NCI-H510A treated with DMSO at 0.1 percent for 48 hours (cell line): ENCODE results near the gene PRKAG2.
"Not testable (repeated sequence)": the region's sequence is repeated elsewhere in the genome, so short reads cannot be mapped to it uniquely, and the experiment has no call there.

Source experiments
- DNase-seq: peaks from one replicate; lab custom pipeline; 2025; lab: John Stamatoyannopoulos, UW

PRKAG2 gene

DNA sequence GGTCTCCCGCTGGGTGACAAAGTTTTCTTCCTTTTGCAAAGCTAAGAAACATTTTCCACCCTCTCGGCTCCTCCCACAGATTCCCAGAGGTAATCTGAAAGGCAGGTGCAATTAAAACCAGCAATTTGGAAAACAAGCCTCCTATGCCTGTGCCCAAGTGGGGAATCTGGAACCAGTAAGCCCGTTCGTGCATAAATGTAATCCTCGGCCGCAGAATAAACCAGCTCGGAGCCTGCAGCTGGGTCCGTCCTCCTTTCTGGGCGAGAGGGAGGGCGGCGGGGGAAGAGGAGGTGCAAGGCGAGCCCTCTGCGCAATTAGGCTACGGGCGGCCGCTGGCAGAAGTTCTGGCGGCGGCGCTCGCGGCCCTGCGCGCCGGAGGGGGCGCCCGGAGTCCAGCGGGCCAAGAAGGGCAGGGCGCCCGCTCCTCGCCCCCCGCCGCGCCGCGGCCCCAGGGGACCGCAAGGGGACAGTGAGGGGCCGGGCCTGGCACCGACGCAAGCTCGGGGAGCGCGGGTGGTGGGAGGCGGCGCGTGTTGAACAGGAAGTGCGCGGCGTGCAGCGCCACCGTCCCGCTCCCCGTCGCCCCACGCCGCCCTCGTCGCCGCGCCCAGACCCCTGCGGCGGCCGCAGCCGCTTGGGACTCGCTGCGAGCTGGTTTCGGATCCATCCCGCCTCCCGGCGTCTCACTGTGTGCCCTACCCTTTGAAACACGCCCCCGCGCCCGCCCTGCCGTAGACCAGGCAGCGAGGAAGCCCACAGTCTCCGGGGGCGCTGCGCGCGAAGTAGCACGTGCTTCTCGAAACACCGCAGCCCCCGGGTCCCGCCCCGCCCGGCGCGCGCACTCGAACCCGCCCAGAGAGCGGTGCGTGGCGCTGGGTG lies at the start of gene PRKAG2:
Gene PRKAG2 (minus strand): TSS at position 217 of the 879 bp plus-strand sequence. CDS start 495 bp downstream, outside the sequence.
- DNase-seq = peak; percentile 40

DNA sequence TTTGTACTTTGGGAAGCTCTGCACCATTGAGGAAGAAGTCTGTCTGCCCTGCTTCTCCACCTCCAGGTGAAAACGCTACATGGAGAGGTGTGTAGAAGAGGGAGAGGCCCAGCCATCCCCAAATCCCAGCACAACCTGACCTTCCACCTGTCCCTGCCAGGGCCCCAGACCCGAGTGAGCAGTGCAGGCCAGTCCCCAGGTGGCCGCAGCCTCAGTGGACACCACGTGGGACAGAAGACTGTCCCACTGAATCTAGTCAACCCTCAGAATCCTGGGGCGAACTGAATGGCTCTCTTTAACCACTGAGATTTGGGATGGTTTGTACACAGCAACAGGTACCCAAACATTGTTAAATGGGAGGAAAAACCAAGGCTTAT lies 49.4 kb upstream of the PRKAG2 start:
- no peak for DNase-seq

DNA sequence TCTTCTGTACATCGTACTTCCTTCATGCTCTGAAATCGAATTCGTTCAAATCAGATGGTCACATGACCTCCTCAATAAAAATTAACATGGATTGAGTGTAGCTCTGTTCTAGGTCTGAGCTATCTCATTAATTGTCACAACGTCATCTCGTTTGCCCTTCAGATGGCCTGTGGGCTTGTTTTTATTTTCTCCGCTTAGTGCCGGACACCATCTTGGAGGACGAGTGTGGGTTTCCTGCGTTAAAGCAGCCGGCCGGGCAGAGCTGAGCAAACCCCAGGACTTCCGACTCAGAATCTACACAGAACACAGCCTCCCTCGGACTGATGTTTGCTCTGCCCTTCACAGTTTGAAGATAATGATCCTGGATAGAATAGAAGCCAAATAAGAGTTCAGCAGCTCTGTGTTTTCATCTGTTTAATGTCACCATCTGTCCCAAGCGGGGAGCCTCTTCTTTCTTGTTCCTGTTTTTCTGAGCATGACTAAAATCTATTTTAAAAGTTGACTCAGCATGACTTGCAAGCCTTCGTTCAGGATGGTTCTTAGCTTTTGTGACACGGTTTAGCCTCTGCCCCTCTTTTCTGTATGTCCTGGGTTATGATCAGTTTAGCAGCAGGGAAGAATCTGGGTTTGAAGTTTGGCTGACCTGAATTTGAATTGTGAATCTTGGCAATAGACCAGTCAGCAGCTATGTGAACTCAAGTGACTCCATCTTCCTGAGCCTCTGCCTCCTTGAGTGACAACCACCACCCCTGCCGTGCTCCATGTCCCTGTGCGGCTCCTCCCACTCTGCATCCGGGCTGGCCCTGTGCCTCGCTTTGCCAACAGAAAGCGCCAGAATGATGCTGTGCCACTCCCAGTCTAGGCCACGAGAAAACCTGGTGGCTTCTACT lies 48.8 kb upstream of the PRKAG2 start:
- DNase-seq = peak; percentile 7

DNA sequence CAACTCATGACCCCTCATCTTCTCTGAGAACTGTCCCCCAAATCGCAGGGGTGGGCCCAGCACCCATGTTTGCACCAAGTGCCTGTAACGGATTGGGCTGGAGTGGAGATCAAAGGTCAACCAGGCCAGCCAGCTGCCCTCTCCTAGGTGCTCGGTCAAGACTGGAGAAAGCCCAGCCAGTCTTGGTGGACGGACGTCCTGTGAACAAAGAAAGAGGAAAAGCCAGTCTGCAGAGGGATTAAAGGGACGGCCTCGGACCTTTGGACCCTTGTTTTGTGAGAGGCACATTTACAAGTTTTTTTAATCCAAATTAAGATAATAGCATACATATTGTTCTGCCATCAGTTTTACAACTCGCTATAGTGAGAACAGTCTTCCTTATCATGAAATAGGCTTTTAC lies 47.6 kb upstream of the PRKAG2 start:
- DNase-seq = no peak

DNA sequence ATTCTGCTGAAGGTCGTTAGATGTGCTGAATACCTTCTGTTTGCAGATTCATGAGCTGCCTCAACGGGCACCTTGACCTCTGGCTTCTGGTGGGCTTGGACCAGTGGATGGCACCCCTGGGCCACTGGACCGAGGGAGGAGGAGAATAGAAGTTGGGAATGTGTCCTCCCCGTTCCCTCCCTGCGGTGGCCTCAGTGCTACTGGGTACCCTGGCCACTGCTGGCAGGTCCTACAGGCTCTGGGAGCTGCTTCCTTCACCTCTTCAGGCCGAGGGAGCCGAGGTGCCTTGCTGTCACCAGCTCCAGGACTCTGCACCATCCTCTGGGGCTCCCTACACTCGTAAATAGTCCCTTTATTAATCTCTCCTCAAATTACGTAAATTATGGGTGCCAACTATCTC lies 47.1 kb upstream of the PRKAG2 start:
- DNase-seq = no peak

DNA sequence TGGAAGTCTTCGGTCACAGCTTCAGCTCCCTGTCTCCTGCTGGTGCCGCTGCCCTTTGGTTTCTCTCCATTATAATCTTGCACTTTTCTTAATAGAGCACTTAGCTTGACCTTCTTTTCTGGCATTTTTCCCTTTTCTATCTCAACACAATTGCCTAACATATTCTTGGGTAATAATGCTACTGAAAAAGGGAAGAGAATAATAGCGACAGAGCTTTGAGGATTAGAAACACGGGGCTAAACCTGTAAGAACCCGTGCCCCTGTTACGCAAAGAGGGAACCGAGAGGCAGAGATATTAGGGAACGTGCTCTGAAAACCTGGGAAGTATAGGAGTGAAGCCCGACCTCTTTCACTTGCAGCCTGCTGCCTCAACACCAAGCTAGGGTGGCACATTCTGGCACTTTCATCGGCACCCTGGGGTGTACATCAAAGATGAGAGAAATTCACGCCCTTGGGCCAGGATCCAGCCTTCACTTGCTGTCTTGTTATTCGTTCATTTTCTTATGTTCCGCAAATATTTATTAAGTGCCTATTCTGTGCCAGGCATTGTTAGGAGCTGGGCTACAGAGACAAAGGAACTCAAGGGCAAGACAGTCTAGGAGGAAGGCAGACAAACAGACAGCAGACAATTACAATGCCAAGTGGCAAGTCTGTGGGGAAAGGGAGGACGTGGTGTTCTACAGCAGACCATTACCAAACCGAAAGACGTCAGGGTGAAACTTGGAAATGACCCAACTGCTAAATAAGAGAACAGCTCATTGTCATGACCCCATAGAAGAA lies 46.4 kb upstream of the PRKAG2 start:
- no peak for DNase-seq

DNA sequence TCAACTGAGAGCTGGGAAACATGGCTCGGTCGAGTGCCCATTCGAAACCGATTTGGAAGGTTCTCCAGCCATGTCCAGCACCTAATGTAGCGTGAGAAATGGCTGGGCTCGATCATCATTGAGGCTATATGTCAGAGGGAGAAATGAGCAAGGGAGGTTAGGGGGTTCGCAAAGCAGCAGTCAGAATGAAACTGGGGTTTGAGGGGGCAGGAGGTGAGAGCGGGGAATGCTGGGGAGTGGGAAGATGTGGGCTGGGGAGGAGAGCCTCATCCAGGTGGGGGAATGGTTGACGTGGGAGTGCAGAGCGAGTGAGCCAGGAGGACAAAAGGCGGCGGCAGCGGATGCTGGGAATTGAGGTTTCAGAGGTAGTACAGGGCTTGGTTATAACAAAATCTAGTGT lies 44.5 kb upstream of the PRKAG2 start:
- no peak for DNase-seq

DNA sequence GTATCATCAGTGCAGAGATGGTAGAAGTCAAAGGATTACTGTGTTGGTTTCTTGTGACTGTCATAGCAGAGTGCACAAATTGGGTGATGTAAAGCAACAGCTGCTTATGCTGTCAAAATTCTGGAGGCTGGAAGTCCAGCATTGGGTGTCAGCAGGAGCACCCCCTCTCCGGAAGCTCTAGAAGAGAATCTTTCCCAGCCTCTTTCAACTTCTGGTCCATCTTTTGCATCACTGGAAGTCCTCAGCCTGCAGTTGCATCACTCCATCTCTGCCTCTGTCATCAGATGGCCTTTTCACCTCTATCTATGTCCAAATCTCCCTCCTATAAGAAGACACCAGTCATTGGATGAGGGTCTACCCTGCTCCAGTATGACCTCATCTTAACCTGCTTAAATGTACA lies 43.6 kb upstream of the PRKAG2 start:
- no peak for DNase-seq

DNA sequence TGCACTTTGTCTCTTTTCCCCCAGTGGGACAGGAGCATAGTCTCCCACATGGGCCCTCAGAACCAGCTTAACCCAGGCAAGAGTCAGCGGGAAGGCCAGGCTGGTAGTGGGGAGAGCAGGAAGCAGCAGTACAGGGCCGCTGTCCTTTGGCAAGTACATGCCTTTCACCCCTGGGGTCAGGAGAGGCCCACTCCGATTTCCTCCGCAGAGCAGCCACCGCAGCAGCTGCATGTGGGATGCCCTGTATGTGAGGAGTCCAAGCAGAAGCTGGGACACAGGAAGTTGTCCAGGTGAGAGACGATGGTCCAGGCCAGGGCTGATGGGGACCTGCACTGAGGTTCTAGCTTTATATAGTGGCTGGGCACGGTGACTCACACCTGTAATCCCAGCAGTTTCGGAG lies 42.7 kb upstream of the PRKAG2 start:
- DNase-seq = no peak

DNA sequence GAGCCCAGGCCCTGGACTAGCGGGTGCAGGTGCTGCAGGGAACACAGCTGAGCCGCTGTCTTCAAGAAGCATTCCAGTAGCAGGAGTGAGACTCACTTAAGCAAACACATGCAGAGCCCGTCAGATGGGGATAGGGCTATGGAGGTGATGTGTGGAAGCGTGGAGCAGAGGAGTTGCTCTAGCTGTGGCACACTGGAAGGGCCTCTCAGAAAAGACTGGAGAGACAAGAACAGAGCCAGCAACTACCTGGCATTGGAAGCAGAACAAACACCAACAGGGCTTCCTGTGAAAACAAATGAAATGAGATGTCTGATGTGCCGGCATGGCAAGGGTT lies 41.6 kb upstream of the PRKAG2 start:
- no peak for DNase-seq

DNA sequence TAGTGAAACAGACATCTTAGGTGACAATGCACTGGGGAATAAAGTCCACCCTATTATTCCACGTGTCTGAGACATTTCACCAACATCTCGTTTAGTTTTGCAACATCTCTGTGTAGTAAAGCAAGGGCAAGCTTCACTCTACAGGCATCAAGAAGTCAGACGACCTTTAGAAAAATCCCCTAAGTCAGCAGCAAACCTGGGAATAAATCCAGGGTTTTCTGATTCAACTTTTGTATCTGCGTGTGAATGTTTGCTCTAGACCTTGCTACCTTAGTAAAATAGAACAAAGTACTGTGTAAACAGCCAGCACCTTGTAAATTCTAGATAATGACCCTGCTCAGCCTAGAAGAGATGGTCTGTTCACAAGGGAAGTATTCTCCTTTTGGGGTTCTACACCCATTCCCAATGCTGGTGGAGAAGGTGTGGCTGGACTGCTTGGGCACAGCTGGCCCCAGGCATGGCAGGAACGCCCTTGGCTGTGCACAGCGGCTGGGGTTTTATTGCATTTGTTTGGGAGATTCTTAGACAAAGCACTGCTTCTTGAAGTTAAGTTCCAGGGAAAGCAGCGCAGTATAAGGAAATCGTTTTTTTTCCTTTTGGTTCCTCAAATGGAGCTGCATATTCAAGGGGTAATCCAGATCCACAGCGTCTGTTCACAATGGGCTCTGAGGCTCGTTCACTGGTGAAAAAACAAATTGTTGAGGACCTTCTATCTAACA lies 41.0 kb upstream of the PRKAG2 start:
- no peak for DNase-seq

DNA sequence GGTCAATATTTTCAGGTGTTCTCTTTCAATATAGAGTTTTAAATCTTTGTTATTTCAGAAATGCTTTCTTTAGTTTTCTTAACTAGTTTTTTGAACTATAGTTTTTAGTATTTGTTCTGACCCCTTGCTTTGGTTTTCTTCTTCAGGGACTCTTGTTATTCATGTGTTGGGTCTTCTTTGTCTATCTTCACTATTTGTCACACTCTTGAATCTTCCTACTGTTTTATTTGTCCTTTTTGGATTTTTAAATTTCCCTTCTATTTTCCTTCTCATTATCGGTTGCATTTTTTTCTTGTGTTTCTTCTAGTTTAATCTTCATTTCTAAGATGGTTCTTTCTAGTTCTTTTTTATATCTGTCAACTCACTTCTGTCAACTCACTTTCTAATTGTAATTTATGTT lies 37.1 kb upstream of the PRKAG2 start:
- no peak for DNase-seq

DNA sequence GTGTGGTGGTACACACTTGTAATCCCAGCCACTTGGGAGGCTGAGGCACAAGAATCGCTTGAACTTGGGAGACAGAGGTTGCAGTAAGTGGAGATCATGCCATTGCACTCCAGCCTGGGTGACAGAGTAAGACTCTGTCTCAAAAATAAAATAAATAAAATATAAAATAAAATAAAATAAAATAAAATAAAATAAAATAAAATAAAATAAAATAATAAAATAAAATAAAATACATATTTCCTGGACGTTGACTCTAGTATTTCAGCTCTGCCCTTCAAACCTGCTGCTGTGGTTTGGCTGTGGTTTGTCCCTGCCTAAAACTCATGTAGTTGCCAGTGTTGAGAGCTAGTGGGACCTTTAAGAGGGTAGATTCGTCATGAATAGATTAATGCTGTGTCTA lies 33.7 kb upstream of the PRKAG2 start:
- DNase-seq = not testable (repeated sequence)

DNA sequence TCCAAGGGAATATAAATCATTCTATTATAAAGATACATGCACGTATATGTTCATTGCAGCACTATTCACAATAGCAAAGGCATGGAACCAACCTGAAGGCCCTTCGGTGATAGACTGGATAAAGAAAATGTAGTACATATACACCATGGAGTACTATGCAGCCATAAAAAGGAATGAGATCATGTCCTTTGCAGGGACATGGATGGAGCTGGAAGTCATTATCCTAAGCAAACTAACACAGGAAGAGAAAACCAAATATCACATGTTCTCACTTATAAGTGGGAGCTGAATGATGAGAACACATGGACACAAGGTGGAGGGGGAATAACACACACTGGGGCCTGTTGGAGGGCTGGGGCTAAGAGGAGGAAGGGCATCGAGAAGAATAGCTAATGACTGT lies 30.2 kb upstream of the PRKAG2 start:
- DNase-seq = not testable (repeated sequence)

DNA sequence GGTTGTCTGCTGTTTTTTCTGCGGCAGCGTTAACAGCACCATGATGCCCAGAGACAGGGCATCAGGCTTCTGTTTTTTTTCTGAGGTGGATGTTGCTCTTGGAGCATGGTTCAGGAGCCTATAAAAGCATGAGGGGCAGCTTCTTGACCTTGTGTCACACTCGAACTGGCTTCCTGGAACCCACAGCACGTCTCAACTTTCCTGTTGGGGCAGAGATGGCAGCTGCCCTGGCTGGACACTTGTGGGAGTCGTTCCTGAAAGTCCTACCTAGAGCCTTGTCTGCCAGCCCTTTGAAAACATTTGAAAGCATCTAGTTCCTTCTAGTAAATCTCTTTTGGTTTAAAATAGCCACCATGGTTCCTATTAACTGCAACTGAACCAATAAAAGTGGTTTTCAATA lies 28.9 kb upstream of the PRKAG2 start:
- DNase-seq = no peak

DNA sequence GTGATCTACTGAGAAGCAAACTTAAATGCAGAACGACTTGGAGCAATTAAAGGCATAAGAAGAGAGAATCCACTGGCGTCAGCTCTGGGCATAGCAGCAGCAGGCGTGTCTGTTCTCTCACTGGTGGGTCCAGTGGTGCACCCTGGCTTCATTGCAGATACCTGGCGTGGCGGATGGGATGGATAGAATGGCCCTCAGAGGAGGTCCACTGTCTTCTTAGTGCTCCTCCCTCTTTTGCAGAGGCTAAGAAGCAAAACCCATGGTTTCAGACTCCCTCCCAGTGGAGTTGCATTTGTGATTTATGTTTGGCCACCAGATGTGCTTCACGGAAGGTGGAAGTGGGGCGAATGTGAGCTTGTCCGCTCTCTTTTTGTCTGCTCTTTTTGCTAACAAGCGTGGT lies 28.4 kb upstream of the PRKAG2 start:
- DNase-seq = no peak

DNA sequence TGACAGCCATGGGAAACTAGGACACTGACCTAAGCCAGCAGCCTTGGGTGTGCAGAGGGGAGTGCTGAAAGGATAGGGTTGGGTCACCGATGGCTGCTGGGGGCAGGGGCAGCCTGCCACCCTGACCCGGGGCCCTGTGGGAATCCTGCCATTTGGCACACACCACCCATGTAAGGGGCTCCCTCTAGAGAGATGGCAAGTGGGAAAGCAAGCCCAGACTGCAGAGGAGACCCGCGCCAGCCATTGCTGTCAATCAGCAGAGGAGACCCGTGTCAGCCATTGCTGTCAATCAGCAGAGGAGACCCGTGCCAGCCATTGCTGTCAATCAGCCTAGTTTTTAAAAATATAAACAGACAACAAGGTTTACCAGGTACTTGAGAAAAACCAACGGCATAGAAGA lies 27.4 kb upstream of the PRKAG2 start:
- DNase-seq = no peak

DNA sequence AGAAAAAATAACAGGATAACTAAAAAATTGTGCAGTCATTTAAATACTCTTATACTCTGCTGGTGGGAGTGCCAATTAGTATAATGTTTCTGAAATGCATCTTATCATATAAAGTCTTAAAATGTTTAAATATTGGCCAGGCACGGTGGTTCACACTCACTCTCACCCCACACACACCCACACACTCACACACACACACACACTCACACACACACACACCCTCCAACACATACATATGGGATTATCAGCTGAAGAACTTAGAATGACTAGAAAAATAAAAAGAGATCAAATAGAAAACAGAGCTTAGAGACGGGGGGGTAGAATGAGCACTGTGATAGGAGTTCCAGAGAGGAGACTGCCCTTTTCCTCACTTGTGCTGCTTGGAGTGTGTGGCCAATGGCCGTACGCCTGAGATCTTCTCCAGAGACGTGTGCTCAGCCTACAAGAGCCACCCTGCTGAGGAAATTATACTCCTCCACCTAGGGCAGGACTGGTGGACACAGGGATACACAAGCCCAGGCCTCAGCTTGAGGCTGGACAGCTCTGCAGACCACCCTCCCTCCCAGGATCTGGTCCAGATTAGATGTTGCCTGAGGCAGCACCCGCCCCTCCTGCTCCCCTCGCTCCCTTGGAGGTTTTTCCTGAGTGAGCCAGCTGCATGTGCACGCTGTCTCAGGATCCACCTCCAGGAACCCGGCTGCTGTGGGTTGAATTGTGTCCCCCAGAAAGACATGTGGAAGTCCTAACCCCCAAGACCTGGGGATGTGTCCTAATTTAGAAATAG lies 26.5 kb upstream of the PRKAG2 start:
- DNase-seq = no peak

DNA sequence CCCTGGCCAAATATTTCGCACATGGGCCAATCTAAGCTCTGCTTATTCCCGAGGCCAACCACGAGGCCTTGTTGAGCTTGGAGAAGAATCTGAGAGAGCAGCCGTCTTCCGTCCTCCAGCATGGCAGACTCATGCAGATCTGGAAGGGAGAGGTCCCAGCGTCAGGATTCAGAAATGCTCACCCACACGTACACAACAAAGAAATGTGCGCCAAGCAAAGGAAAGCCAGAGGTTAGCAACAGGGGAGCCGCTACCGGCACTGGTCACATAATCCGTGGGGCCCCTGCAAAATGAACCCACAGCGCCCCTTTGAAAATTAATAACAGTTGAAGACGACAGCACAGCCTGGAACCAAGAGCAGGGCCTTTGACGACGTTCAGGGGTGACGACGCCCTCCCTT lies 25.4 kb upstream of the PRKAG2 start:
- no peak for DNase-seq

DNA sequence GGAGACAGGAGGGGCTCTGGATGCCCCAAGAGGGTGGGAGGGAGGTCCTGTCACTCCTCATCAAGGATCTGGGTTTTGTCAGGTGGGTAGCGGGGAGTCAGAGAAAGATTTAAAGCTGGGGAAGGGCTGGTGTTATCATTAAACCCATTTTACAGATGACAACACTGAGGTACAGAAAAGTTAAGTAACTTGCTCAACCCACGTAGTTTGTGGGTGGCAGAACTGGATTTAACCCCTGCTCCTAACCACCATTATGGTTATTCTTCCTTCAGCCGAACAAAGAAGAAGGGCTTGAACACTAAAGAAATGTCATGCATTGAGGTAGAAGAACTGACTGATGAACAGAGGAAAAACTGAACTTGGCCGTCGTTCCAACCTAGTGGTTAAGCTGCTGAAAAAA lies 24.9 kb upstream of the PRKAG2 start:
- DNase-seq = no peak

DNA sequence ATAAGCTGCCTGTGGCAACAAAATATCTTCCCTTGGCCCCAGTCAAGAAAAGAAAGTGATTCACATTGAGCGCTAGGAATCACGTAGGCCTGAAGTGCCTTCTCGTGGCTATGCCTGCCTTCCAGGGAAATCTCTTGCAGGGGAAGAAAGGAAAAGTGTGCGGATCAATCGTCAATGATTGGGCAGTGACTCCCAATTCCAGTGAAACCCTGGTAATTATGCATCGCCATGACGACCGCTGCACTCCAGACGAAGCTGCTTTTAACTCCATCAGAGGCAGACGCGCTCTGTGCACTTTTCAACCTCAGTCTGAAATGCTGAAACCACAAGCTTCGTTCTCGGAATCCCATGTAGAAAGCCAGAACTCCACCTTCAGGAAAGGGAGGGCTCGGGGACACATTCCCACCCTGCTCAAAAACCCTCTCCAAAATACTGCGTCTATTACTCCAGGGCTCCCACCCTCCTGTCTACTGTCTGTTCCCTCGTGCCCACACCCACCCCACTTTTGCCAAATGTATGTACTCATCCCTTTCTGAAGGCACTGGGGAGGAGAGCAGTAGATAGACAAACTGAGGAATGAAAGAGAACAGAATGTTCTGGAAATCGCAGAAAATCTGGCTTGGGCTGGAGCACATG lies 24.2 kb upstream of the PRKAG2 start:
- no peak for DNase-seq
